WTC11 (cell line): Measurements from ENCODE around the gene KLF13. TPM values are rescaled to one million over a fixed set of nuclear protein-coding genes. Genes with fewer than 3 reads are reported as not detected.

Source experiments
- ATAC-seq: fragments of 200-7000 bp; cut with Tn5 transposase; 2 replicates; pipeline ENCODE4 v1.10.0; 2021; ENCODE audit warnings: mild to moderate bottlenecking, moderate library complexity
- CTCF ChIA-PET: fragments of 300-600 bp; sonication (Branson Sonifier 250); formaldehyde crosslinking; loops from one replicate; lab custom pipeline; 2021; ENCODE audit warnings: antibody characterized with exemption; lab: Charles Lee
- POLR2A ChIA-PET: fragments of 350-600 bp; sonication (Branson Sonifier 250); formaldehyde crosslinking; loops from one replicate; lab custom pipeline; 2021; ENCODE audit warnings: antibody characterized with exemption; lab: Charles Lee
- DNase-seq: peaks from one replicate; pipeline ENCODE4 v3.0.0; 2021; ENCODE audit warnings: low spot score
- H3K27ac Mint-ChIP-seq: 2 replicates; pipeline ENCODE4 v1.8.0; 2021; ENCODE audit warnings: mixed read lengths
- H3K27me3 Mint-ChIP-seq: 2 replicates; pipeline ENCODE4 v1.8.0; 2021; ENCODE audit warnings: low read depth, mild to moderate bottlenecking, moderate library complexity, mixed read lengths
- H3K36me3 Mint-ChIP-seq: 2 replicates; pipeline ENCODE4 v1.8.0; 2021; ENCODE audit warnings: mixed read lengths
- H3K4me1 Mint-ChIP-seq: 2 replicates; pipeline ENCODE4 v1.8.0; 2022; ENCODE audit warnings: mixed read lengths
- H3K4me3 Mint-ChIP-seq: 2 replicates; pipeline ENCODE4 v1.8.0; 2021; ENCODE audit warnings: mild to moderate bottlenecking, moderate library complexity, mixed read lengths
- H3K9me3 Mint-ChIP-seq: 2 replicates; pipeline ENCODE4 v1.8.0; 2021; ENCODE audit warnings: mixed read lengths
- EMX1 ChIP-seq: fragments of 250-450 bp; sonication (Bioruptor Pico); IDR thresholded peaks from 2 replicates; pipeline ENCODE4 v1.8.0; 2021; ENCODE audit warnings: mild to moderate bottlenecking
- ETV6 ChIP-seq: sonication (generic); formaldehyde crosslinking; IDR thresholded peaks from 2 replicates; pipeline ENCODE4 v1.8.1; 2022; ENCODE audit warnings: mild to moderate bottlenecking, missing genetic modification reagents
- FOXP1 ChIP-seq: sonication (generic); formaldehyde crosslinking; IDR thresholded peaks from 2 replicates; pipeline ENCODE4 v1.8.0; 2022; ENCODE audit warnings: missing genetic modification reagents, mild to moderate bottlenecking, moderate library complexity, borderline replicate concordance
- GRHL2 ChIP-seq: fragments of 250-450 bp; sonication (Bioruptor Pico); IDR thresholded peaks from 2 replicates; pipeline ENCODE4 v1.8.0; 2022; ENCODE audit warnings: mild to moderate bottlenecking, moderate library complexity; ENCODE audit not compliant: insufficient replicate concordance, severe bottlenecking
- OVOL2 ChIP-seq: fragments of 250-450 bp; sonication (Bioruptor Pico); IDR thresholded peaks from 2 replicates; pipeline ENCODE4 v1.9.0; 2021; ENCODE audit warnings: mild to moderate bottlenecking, borderline replicate concordance
- SP1 ChIP-seq: sonication (generic); formaldehyde crosslinking; conservative IDR thresholded peaks from 2 replicates; pipeline ENCODE4 v1.8.1; 2022; ENCODE audit warnings: missing genetic modification reagents
- TCF7 ChIP-seq: sonication (generic); formaldehyde crosslinking; IDR thresholded peaks from 2 replicates; pipeline ENCODE4 v1.8.0; 2022; ENCODE audit warnings: mild to moderate bottlenecking, low read depth, missing genetic modification reagents, moderate library complexity
- TP53 ChIP-seq: sonication (generic); formaldehyde crosslinking; IDR thresholded peaks from 2 replicates; pipeline ENCODE4 v1.8.1; 2023; ENCODE audit warnings: mild to moderate bottlenecking, missing genetic modification reagents
- ZBTB21 ChIP-seq: sonication (generic); formaldehyde crosslinking; IDR thresholded peaks from 2 replicates; pipeline ENCODE4 v1.8.1; 2023; ENCODE audit warnings: mild to moderate bottlenecking, missing genetic modification reagents, borderline replicate concordance
- ZNF121 ChIP-seq: sonication (generic); formaldehyde crosslinking; IDR thresholded peaks from 2 replicates; pipeline ENCODE4 v1.8.0; 2023; ENCODE audit warnings: missing genetic modification reagents
- ZNF138 ChIP-seq: sonication (generic); formaldehyde crosslinking; conservative IDR thresholded peaks from 2 replicates; pipeline ENCODE4 v1.8.1; 2022; ENCODE audit warnings: mild to moderate bottlenecking, moderate library complexity, missing genetic modification reagents
- ZNF219 ChIP-seq: sonication (generic); formaldehyde crosslinking; IDR thresholded peaks from 2 replicates; pipeline ENCODE4 v1.8.0; 2023; ENCODE audit warnings: missing genetic modification reagents, mild to moderate bottlenecking, borderline replicate concordance
- ZNF263 ChIP-seq: sonication (generic); formaldehyde crosslinking; IDR thresholded peaks from 2 replicates; pipeline ENCODE4 v1.8.1; 2022; ENCODE audit warnings: low read depth, mild to moderate bottlenecking, moderate library complexity, missing genetic modification reagents
- ZNF416 ChIP-seq: fragments of 250-450 bp; sonication (Bioruptor Pico); IDR thresholded peaks from 2 replicates; pipeline ENCODE4 v1.9.0; 2021; ENCODE audit warnings: mild to moderate bottlenecking, inconsistent platforms
- ZNF423 ChIP-seq: fragments of 250-450 bp; sonication (Bioruptor Pico); IDR thresholded peaks from 2 replicates; pipeline ENCODE4 v2.1.2; 2022; ENCODE audit warnings: mild to moderate bottlenecking, moderate library complexity
- total RNA-seq: library from RNA; stranded (reverse); gene quantifications from 3 replicates; pipeline ENCODE4 v1.2.3, GENCODE V29; 2021
- TF ChIP-seq, protein P1 (sequence below): sonication (generic); formaldehyde crosslinking; IDR thresholded peaks from 2 replicates; pipeline ENCODE4 v1.8.0; 2022; ENCODE audit warnings: missing genetic modification reagents
- TF ChIP-seq, protein P2 (sequence below): fragments of 250-450 bp; sonication (Bioruptor Pico); IDR thresholded peaks from 2 replicates; pipeline ENCODE4 v1.8.0; 2021; ENCODE audit warnings: mild to moderate bottlenecking
- TF ChIP-seq, protein P3 (sequence below): sonication (generic); formaldehyde crosslinking; IDR thresholded peaks from 2 replicates; pipeline ENCODE4 v1.8.0; 2022; ENCODE audit warnings: mild to moderate bottlenecking, missing genetic modification reagents
- TF ChIP-seq, protein P4 (sequence below): fragments of 250-450 bp; sonication (Bioruptor Pico); IDR thresholded peaks from 2 replicates; pipeline ENCODE4 v1.9.0; 2021; ENCODE audit warnings: mild to moderate bottlenecking
- TF ChIP-seq, protein P5 (sequence below): sonication (generic); formaldehyde crosslinking; IDR thresholded peaks from 2 replicates; pipeline ENCODE4 v1.8.0; 2022; ENCODE audit warnings: mild to moderate bottlenecking, missing genetic modification reagents

KLF13 gene
- total RNA-seq, 1 experiment from 2014 or later, result 38.1 TPM

DNA sequence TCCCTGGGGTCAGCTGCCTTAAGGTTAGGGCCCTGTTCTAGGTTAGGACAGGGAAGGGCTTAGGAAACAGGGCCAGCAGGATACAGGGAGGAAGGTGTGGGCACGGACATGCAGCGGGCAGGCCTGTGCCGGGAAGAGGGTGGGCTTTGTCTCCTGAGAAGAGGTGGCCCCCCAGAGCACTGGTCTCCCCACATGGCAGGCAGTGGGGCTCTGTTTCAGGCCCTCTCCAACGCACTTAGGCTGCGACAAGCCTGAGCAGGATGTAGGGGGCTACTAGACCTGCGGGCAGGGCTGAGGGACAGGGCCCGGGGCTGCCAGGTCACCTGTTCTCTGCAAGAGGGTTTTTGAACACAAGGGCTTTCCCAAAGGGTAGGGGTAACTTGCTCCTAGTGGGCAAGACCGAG lies 33.5 kb downstream of the KLF13 start:
- ChIA-PET POLR2A (no interaction called here), CTCF (interaction anchor here (0.8 to 3.5 kb wide), 4 partner anchors 31 to 129 kb away, joined by 3 to 16 read pairs (median 3); no protein-coding TSS in a partner anchor)
- Mint-ChIP-seq H3K4me1 (peaks cover 79% of the 10 kb centered on the region), H3K36me3 (no peaks in the 10 kb centered on the region), H3K27ac (peak overlapping the region; percentile 24; the same call in 1 of the 2 replicates), H3K9me3 (no peaks in the 10 kb centered on the region), H3K27me3 (no peaks in the 10 kb centered on the region), H3K4me3 (no peak overlapping the region)
- no peak for ATAC-seq
- no peak for TF ChIP-seq TCF7
- TF ChIP-seq TP53, result no peak
- TF ChIP-seq, protein P1, sequence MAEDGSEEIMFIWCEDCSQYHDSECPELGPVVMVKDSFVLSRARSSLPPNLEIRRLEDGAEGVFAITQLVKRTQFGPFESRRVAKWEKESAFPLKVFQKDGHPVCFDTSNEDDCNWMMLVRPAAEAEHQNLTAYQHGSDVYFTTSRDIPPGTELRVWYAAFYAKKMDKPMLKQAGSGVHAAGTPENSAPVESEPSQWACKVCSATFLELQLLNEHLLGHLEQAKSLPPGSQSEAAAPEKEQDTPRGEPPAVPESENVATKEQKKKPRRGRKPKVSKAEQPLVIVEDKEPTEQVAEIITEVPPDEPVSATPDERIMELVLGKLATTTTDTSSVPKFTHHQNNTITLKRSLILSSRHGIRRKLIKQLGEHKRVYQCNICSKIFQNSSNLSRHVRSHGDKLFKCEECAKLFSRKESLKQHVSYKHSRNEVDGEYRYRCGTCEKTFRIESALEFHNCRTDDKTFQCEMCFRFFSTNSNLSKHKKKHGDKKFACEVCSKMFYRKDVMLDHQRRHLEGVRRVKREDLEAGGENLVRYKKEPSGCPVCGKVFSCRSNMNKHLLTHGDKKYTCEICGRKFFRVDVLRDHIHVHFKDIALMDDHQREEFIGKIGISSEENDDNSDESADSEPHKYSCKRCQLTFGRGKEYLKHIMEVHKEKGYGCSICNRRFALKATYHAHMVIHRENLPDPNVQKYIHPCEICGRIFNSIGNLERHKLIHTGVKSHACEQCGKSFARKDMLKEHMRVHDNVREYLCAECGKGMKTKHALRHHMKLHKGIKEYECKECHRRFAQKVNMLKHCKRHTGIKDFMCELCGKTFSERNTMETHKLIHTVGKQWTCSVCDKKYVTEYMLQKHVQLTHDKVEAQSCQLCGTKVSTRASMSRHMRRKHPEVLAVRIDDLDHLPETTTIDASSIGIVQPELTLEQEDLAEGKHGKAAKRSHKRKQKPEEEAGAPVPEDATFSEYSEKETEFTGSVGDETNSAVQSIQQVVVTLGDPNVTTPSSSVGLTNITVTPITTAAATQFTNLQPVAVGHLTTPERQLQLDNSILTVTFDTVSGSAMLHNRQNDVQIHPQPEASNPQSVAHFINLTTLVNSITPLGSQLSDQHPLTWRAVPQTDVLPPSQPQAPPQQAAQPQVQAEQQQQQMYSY, result no peak
- TF ChIP-seq, protein P2, sequence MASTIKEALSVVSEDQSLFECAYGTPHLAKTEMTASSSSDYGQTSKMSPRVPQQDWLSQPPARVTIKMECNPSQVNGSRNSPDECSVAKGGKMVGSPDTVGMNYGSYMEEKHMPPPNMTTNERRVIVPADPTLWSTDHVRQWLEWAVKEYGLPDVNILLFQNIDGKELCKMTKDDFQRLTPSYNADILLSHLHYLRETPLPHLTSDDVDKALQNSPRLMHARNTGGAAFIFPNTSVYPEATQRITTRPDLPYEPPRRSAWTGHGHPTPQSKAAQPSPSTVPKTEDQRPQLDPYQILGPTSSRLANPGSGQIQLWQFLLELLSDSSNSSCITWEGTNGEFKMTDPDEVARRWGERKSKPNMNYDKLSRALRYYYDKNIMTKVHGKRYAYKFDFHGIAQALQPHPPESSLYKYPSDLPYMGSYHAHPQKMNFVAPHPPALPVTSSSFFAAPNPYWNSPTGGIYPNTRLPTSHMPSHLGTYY (CRISPR knock-in tag), result no peak
- no peak for TF ChIP-seq ZNF416 (CRISPR knock-in tag)
- TF ChIP-seq, protein P3, sequence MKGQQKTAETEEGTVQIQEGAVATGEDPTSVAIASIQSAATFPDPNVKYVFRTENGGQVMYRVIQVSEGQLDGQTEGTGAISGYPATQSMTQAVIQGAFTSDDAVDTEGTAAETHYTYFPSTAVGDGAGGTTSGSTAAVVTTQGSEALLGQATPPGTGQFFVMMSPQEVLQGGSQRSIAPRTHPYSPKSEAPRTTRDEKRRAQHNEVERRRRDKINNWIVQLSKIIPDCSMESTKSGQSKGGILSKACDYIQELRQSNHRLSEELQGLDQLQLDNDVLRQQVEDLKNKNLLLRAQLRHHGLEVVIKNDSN (CRISPR knock-in tag), result no peak
- no peak for TF ChIP-seq FOXP1 (CRISPR knock-in tag)
- TF ChIP-seq SP1 (CRISPR knock-in tag), result no peak
- TF ChIP-seq GRHL2 (CRISPR knock-in tag), result no peak
- TF ChIP-seq, protein P4, sequence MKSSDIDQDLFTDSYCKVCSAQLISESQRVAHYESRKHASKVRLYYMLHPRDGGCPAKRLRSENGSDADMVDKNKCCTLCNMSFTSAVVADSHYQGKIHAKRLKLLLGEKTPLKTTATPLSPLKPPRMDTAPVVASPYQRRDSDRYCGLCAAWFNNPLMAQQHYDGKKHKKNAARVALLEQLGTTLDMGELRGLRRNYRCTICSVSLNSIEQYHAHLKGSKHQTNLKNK (CRISPR knock-in tag), result no peak
- no peak for TF ChIP-seq ZNF121 (CRISPR knock-in tag)
- TF ChIP-seq ZNF263 (CRISPR knock-in tag), result no peak
- TF ChIP-seq ETV6, result no peak
- DNase-seq, result no peak

DNA sequence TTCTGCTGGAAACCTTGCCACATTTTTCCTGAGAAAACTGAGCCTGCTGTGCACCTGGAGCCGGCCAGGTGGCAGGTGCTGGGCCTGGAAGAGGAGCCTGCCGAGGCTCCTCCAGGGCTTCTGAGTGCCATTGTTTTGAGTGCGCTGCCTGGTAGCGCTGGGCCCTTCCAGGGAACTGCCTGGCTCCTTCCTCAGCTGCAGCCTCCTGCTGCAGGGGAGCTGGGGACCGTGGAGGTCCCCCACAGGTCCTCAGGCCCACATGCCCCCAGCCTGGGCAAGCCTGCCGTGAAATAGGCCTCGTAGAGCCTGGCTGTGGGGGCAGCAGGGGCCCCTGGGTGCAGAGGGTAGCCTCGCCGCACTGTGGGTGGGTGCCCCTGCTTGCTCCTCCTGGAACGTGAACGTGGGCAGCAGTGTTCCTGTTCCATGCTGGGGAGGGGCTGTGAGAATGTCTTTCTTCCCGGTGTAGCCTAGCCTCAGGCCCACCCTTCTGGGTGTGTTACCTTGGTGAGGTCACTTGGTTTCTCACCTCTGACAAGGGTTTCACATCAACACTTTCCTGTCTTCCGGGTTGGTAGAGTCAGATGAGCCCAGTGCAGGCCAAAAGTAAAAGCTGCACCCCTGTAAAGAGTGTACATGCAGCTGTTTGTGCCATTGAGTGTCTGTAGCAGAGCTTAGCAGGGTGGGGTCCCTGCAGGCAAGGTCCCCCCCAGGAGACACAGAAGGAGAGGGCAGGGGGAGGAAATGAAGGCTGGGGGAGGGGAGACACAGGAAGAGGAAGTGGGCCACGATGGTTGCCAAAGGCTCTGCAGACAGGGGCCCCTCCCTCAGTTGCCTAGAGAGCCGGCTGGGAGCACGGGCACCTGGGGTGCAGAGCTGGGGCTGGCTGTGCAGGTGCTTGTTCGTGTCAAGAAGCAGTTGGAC lies 34.5 kb downstream of the KLF13 start:
- Mint-ChIP-seq H3K27ac (peak overlapping the region; percentile 93), H3K9me3 (no peaks in the 10 kb centered on the region), H3K4me1 (peaks cover 89% of the 10 kb centered on the region), H3K36me3 (no peaks in the 10 kb centered on the region), H3K4me3 (peak overlapping the region; percentile 21; the same call in 1 of the 2 replicates), H3K27me3 (no peaks in the 10 kb centered on the region)
- POLR2A ChIA-PET, result no interaction called here
- CTCF ChIA-PET, result interaction anchor here (0.9 to 3.5 kb wide), 3 partner anchors 32 to 75 kb away, joined by 3 to 16 read pairs (median 3); no protein-coding TSS in a partner anchor
- peak; percentile 11; the same call in 1 of the 2 replicates for ATAC-seq
- no peak for DNase-seq
- TF ChIP-seq OVOL2 (CRISPR knock-in tag), result no peak
- TF ChIP-seq ZNF219, result no peak
- no peak for TF ChIP-seq ZNF423 (CRISPR knock-in tag)
- TF ChIP-seq ZNF121 (CRISPR knock-in tag), result no peak
- TF ChIP-seq, protein P1, result no peak
- no peak for TF ChIP-seq SP1 (CRISPR knock-in tag)
- no peak for TF ChIP-seq ZNF138 (CRISPR knock-in tag)
- TF ChIP-seq, protein P4 (CRISPR knock-in tag), result no peak
- TF ChIP-seq EMX1, result no peak
- TF ChIP-seq ZBTB21 (CRISPR knock-in tag), result no peak
- TF ChIP-seq, protein P5, sequence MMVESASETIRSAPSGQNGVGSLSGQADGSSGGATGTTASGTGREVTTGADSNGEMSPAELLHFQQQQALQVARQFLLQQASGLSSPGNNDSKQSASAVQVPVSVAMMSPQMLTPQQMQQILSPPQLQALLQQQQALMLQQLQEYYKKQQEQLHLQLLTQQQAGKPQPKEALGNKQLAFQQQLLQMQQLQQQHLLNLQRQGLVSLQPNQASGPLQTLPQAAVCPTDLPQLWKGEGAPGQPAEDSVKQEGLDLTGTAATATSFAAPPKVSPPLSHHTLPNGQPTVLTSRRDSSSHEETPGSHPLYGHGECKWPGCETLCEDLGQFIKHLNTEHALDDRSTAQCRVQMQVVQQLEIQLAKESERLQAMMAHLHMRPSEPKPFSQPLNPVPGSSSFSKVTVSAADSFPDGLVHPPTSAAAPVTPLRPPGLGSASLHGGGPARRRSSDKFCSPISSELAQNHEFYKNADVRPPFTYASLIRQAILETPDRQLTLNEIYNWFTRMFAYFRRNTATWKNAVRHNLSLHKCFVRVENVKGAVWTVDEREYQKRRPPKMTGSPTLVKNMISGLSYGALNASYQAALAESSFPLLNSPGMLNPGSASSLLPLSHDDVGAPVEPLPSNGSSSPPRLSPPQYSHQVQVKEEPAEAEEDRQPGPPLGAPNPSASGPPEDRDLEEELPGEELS, result no peak
